Measurements from ENCODE around the gene PROCA1. TPM values are rescaled to one million over a fixed set of nuclear protein-coding genes. Genes with fewer than 3 reads are reported as not detected.
A peak's percentile ranks its signal among the peaks of the same experiment; 100 is the strongest.

Gene PROCA1
- total RNA-seq, 1 experiment from 2014 or later: 4.9 TPM

- Histone ChIP-seq H3K36me3 (ENCODE audit: control insufficient read depth, insufficient read depth, low read length) (no peaks in the 10 kb centered on the region; the same call in none of the 2 replicates), H3K27me3 (ENCODE audit: control insufficient read depth, insufficient read depth, low read length) (no peaks in the 10 kb centered on the region), H3K27ac (ENCODE audit: low read length) (peak overlapping the region; percentile 99), H3K4me3 (ENCODE audit: low read depth in 2 of 2, low read length in 2 of 2) (no peak overlapping the region), H3K9me3 (ENCODE audit: control insufficient read depth, insufficient read depth, low read depth, low read length) (no peaks in the 10 kb centered on the region), H3K4me1 (ENCODE audit: control insufficient read depth, insufficient read depth, low read length) (peaks cover 52% of the 10 kb centered on the region)
- no peak for TF ChIP-seq SIN3A (IDR thresholded peaks at IDR 0.05; ENCODE audit: borderline replicate concordance, insufficient read depth, low read depth, low read length)
- no peak for TF ChIP-seq TCF7L2 (IDR thresholded peaks at IDR 0.05; ENCODE audit: low read depth, low read length)
- TF ChIP-seq POLR2AphosphoS5 (IDR thresholded peaks at IDR 0.05; ENCODE audit: low read depth, low read length): no peak; the same call in 1 of the 2 replicates
- TF ChIP-seq, protein P1, sequence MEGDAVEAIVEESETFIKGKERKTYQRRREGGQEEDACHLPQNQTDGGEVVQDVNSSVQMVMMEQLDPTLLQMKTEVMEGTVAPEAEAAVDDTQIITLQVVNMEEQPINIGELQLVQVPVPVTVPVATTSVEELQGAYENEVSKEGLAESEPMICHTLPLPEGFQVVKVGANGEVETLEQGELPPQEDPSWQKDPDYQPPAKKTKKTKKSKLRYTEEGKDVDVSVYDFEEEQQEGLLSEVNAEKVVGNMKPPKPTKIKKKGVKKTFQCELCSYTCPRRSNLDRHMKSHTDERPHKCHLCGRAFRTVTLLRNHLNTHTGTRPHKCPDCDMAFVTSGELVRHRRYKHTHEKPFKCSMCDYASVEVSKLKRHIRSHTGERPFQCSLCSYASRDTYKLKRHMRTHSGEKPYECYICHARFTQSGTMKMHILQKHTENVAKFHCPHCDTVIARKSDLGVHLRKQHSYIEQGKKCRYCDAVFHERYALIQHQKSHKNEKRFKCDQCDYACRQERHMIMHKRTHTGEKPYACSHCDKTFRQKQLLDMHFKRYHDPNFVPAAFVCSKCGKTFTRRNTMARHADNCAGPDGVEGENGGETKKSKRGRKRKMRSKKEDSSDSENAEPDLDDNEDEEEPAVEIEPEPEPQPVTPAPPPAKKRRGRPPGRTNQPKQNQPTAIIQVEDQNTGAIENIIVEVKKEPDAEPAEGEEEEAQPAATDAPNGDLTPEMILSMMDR (IDR thresholded peaks at IDR 0.05): no peak; the same call in 1 of the 2 replicates
- TF ChIP-seq, protein P2, sequence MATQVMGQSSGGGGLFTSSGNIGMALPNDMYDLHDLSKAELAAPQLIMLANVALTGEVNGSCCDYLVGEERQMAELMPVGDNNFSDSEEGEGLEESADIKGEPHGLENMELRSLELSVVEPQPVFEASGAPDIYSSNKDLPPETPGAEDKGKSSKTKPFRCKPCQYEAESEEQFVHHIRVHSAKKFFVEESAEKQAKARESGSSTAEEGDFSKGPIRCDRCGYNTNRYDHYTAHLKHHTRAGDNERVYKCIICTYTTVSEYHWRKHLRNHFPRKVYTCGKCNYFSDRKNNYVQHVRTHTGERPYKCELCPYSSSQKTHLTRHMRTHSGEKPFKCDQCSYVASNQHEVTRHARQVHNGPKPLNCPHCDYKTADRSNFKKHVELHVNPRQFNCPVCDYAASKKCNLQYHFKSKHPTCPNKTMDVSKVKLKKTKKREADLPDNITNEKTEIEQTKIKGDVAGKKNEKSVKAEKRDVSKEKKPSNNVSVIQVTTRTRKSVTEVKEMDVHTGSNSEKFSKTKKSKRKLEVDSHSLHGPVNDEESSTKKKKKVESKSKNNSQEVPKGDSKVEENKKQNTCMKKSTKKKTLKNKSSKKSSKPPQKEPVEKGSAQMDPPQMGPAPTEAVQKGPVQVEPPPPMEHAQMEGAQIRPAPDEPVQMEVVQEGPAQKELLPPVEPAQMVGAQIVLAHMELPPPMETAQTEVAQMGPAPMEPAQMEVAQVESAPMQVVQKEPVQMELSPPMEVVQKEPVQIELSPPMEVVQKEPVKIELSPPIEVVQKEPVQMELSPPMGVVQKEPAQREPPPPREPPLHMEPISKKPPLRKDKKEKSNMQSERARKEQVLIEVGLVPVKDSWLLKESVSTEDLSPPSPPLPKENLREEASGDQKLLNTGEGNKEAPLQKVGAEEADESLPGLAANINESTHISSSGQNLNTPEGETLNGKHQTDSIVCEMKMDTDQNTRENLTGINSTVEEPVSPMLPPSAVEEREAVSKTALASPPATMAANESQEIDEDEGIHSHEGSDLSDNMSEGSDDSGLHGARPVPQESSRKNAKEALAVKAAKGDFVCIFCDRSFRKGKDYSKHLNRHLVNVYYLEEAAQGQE (IDR thresholded peaks at IDR 0.05; ENCODE audit: insufficient read depth in 1 of 2, low read depth in 2 of 2, low read length in 1 of 2): no peak
- no TSS peak for BruUV-seq (replicated peaks)
- intact Hi-C loops (cut with micrococcal nuclease; ENCODE audit: unreplicated experiment) (loop anchor here (1.0 kb wide), 1 partner anchor 22 kb away; no protein-coding TSS in a partner anchor), in situ Hi-C loops (cut with HindIII; ENCODE audit: low pct_unique_long_range_greater_than_20kb, low sequenced_read_pairs) (no loop called here)
- ChIA-PET CTCF (interaction anchor here (0.6 to 8.4 kb wide), 4 partner anchors 14 to 144 kb away, joined by 3 to 123 read pairs (median 4); partner anchors contain the start of genes NEK8 and TLCD1), POLR2A (interaction anchor here (0.6 to 4.5 kb wide), 3 partner anchors 23 to 150 kb away, joined by 3 to 25 read pairs (median 7); partner anchors contain the start of gene TLCD1)
- DNase-seq (ENCODE audit: low read depth, low spot score): no peak
- ATAC-seq: peak; percentile 9
Measured at GRCh38 chr17:28749516-28750177, 38.0 kb upstream of the PROCA1 start.

DNA sequence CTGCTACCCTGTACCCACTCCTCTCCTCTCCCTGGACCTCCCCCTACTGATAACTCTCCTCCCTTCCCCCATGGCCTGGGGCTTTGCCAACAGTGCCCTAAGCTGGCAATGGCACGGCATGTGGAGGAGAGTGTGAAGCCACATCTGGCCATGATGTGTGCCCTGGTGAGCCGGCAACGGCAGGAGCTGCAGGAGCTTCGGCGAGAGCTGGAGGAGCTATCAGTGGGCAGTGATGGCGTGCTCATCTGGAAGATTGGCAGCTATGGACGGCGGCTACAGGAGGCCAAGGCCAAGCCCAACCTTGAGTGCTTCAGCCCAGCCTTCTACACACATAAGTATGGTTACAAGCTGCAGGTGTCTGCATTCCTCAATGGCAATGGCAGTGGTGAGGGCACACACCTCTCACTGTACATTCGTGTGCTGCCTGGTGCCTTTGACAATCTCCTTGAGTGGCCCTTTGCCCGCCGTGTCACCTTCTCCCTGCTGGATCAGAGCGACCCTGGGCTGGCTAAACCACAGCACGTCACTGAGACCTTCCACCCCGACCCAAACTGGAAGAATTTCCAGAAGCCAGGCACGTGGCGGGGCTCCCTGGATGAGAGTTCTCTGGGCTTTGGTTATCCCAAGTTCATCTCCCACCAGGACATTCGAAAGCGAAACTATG lies 37.3 kb upstream of the PROCA1 start:
- H3K4me1 ChIP-seq (ENCODE audit: control insufficient read depth, insufficient read depth, low read length): peaks cover 52% of the 10 kb centered on the region
- ATAC-seq (0 out of 2 replicates have a peak, but pooled peaks have one; percentile 2), DNase-seq (ENCODE audit: low read depth, low spot score) (no peak)
- BruUV-seq (replicated peaks): no TSS peak
- in situ Hi-C loops (cut with HindIII; ENCODE audit: low pct_unique_long_range_greater_than_20kb, low sequenced_read_pairs) (no loop called here), intact Hi-C loops (cut with micrococcal nuclease; ENCODE audit: unreplicated experiment) (no loop called here)
- H3K27ac ChIP-seq (ENCODE audit: low read length): peak overlapping the region; percentile 99
- no peaks in the 10 kb centered on the region; the same call in none of the 2 replicates for H3K36me3 ChIP-seq (ENCODE audit: control insufficient read depth, insufficient read depth, low read length)
- ChIA-PET POLR2A (interaction anchor here (0.6 to 4.5 kb wide), 3 partner anchors 17 to 150 kb away, joined by 4 to 25 read pairs (median 7); partner anchors contain the start of gene TLCD1), CTCF (interaction anchor here (0.9 to 8.4 kb wide), 3 partner anchors 14 to 145 kb away, joined by 4 to 123 read pairs (median 4); partner anchors contain the start of genes NEK8 and TLCD1)
- TF ChIP-seq SIN3A (IDR thresholded peaks at IDR 0.05; ENCODE audit: borderline replicate concordance, insufficient read depth, low read depth, low read length) (no peak), TCF7L2 (IDR thresholded peaks at IDR 0.05; ENCODE audit: low read depth, low read length) (no peak), POLR2AphosphoS5 (IDR thresholded peaks at IDR 0.05; ENCODE audit: low read depth, low read length) (no peak; the same call in 1 of the 2 replicates)
- TF ChIP-seq, protein P2 (IDR thresholded peaks at IDR 0.05; ENCODE audit: insufficient read depth in 1 of 2, low read depth in 2 of 2, low read length in 1 of 2): no peak
- TF ChIP-seq, protein P1 (IDR thresholded peaks at IDR 0.05): no peak
- H3K27me3 ChIP-seq (ENCODE audit: control insufficient read depth, insufficient read depth, low read length): no peaks in the 10 kb centered on the region
- H3K9me3 ChIP-seq (ENCODE audit: control insufficient read depth, insufficient read depth, low read depth, low read length): no peaks in the 10 kb centered on the region
- no peak overlapping the region for H3K4me3 ChIP-seq (ENCODE audit: low read depth in 2 of 2, low read length in 2 of 2)
